ENCODE results near the gene RNF17.
"Not testable (repeated sequence)": the region's sequence is repeated elsewhere in the genome, so short reads cannot be mapped to it uniquely, and the experiment has no call there.

RNF17 gene

DNA sequence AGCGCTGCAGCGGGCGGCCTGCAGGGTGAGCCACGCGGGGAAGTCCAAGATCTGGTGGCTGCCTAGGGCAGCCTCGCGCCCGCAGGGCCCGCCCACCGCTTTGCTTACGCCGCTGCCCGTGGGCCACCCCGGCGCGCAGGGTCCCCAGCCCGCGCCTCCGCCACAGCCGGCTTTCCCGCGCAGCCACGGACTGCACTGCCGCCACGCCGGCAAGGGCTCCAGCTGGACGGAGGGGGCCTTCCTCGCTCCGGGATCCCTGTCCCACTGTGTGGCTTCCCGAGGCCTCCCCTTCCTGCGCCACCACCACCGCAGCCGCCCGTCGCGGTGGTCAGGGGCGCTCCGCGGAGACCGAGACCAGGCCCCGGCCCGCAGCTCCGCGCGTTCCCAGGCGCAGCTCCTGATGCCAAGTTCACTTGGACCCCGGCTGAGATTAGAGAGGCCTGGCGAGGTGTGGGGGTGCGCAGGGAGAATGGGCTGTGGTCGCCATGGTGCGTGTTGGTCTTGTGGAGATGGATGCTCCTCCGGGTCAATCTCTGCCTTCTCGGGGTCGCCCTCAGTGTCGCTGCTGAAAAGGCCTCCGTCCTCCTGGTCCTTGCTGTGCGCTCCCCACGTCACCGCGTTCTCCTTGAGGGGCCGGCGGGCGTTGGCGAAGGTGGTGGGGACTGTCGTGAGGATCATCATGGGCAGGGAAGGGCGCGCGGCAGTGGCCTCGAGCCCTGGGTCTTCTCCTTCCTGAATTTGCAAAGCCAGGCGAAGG is 17.9 kb upstream of the RNF17 start:
- DNase-seq, result no peak

DNA sequence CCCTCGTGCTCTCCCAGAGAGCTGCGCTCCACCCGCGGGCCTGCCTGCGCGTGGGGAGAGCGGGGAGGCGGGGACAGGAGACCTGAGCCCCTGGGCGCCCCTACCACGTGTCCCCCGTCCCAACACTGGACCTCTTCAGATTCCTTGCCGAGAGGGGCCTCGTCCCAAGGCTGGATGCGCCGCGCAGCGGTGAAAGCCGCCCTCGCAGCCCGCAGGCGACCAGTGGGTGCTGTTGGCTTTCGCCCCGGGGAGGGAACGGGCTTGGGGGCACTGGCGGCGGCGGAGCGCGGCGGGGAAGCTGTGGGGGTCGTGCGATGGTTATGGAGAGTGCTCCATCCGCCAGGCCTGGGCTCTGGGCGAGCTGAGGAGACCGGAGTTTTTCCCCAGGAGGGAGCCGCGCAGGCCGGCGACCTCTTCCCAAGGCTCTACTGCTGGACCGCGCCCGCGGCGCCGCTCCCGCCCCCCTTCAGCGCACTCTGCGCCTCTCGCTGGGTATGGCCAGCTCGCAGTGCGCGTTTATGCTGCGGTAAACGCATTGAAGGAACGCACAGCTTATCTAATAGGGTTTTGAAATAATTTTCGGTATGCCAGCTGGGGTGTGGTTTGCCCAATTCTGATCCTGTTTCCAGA is 17.2 kb upstream of the RNF17 start:
- peak; percentile 5 for DNase-seq

DNA sequence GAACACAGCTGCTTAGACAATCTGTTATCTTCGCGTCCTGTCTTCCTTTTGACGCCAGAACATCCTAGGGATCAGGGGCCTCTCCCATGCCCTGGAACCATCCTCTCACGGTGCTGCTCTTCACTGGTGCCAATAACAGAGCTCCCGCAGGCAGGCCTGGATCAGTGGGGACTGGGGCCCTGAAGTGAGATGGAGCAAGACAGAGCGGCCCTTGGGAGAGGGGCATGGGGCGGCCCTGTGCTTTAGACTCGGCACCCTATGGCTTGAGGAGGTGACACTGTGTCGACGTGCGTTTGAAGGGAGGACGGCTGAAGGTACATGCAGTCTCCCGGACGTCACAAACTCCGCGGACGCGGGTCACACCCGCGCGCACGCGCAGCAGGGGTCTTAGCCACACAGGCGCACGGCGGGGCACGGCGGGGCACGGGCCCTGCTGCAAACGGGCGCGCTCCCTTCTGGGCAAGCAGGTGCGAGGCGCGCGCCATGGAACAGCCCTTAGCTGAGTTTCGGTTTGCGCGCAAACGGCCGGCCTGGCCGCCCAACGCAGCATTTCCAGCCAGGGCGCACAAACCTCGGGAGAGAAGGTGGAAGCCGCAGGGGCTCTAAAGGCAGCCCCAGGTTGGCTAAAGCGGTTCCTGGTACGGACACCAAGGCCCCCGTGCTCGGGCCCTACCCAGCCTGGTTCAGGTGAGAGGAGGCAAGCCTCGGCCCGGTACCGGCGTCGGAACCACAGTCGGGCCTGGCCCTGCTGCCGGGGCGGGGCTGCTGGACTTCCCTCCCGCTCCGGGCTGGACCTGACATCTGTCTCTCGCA is 16.5 kb upstream of the RNF17 start:
- DNase-seq, result no peak

DNA sequence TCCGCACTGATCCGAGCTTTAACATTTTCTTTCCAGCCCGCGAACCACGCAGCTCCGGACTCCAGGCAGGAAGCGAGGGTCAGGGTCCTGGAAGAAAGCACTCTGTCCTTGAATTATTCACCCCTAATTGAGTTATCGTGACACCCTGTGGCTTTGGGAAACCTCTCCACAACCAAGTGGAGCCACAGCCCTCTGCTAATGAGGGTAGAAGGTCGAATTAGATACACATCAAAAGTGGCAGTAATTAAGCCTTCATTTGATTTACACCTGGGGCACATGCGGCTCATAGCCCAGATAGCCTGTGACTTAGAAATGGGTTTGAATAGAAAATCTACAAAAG is 15.9 kb upstream of the RNF17 start:
- DNase-seq, result no peak

DNA sequence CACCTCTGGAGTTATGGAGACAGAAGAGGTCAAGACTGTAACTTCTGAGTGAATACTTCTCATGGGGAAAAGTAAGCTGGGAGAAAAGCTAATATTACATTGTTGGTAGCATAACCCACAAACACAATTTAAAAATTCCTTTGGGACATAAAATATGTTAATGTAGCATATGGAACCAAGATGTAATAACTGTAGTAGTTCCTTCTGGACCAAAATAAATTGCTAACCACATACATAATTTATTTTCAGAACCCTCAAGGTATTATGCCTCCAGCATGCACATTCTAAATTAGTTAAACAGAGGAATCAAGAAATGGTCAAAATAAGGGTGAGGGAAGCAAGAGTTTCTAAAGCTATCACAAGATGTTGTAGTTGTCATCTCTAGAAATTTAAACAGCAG is 4.8 kb upstream of the RNF17 start:
- no peak for DNase-seq

DNA sequence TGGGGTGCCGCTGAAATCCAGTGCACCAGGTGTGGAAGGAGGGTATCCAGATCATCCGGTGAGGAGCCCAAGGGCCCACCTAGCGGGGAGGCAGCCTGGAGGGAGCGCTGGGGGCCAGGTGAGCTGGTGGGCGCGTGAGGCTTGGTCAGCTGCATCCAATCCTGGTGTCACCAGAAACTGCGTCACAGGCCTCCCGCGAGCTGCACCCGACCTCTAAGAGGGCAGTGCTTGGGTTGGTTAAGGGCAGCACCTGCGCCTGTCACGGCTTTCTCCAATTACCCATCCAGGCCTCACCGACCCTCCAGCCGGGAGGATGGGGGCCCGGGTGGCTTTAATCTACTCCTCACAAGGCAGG is 284 bp downstream of the RNF17 start:
- DNase-seq, result no peak

DNA sequence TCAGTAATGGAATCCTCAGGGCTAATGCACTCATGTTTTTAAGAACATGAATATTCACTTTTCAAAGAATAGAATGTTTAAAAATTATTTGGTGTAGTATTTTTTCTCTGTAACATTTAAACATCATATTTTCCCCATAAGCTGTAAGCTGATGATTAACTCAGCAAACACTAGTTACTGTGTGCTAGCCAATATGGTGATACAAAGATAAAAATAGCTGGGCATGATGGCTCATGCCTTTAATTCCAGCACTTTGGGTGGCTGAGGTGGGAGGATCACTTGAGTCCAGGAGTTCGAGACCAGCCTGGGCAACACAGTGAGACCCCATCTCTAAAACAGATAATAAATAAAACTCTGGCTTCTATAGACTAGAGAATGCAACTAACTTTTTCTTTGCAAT is 13.2 kb downstream of the RNF17 start:
- no peak for DNase-seq

DNA sequence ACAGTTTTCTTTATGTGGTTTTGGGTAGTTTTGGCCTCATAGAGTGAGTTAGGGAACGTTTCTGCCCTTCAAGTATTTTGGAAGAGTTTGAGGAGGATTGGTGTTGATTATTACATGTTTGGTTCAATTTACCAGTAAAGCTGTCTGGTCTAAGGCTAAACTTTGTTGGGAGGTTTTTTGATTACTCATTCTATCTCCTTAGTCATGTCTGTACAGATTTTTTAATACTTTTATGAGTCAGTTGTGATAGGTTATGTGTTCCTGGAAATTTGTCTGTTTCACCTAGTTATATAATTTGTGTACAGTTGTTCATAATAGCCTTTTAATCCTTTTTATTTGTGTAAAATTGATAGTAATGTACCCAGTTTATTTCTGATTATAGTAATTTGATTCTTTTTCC is 20.4 kb downstream of the RNF17 start:
- DNase-seq, result no peak

DNA sequence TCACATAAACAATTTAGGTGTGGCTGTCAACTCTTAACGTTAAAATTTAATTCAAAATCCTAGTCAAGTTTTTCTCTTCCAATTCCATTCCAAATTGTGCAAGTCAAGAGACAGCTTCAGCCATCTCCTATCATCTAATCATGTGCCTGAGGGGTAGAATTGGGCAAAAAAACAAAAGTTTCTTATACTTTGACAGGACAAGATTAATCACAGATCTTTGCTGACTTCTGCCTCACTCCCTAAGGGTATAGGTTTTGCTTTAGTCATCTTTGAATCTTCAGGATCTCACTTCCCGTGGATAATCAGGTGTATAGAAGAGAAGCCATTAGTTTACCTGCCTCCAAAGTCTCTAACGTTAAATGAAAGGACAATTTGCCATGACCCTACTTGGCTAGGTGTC is 24.6 kb downstream of the RNF17 start:
- no peak for DNase-seq

DNA sequence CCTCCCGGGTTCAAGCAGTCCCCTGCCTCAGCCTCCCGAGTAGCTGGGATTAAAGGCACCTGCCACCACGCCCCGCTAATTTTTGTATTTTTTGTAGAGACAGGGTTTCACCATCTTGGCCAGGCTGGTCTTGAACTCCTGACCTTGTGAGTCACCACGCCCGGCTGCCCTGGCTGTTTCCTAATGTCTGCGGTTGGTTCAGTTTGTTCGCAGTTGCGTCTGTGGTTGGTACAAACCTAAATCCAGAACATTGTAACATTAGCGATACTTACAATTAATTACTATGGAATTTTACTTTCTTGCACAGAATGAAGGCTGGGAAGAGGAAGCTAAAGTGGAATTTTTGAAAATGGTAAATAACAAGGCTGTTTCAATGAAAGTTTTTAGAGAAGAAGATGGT is 38.1 kb downstream of the RNF17 start:
- DNase-seq, result no peak

DNA sequence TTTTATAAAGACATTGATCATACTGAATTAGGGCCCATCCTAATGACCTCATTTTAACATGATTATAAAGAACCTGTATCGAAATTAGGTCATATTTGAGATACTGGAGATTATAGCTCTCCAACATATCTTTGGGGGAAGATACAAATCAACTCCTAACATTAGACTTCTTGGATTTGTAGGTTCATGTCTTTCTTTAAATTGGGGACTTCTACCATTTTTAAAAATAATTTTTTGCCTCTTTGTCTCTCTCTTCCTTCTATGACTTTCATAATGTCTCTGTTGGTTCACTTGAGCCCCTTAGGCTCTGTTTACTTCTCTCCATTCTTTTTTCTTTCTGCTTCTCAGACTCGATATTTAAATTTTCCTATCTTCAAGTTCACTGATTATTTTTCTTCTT is 57.2 kb downstream of the RNF17 start:
- DNase-seq, result no peak

DNA sequence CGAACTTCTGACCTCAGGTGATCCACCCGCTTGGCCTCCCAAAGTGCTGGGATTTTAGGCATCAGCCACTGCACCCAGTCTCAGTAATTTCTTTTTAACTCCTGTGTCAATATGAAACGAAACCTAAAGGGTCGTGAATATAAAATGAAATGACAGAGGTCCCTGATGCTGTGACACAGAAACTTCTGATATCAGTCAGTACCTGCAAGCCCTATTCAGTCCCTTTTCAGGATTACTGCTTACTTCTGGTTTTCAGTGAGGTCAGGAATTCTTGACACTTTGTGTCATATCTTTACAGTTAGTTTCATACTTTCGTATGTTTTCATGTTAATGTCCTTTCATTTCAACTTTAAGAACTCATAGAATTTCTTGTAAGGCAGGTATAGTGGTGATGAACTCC is 58.7 kb downstream of the RNF17 start:
- no peak for DNase-seq

DNA sequence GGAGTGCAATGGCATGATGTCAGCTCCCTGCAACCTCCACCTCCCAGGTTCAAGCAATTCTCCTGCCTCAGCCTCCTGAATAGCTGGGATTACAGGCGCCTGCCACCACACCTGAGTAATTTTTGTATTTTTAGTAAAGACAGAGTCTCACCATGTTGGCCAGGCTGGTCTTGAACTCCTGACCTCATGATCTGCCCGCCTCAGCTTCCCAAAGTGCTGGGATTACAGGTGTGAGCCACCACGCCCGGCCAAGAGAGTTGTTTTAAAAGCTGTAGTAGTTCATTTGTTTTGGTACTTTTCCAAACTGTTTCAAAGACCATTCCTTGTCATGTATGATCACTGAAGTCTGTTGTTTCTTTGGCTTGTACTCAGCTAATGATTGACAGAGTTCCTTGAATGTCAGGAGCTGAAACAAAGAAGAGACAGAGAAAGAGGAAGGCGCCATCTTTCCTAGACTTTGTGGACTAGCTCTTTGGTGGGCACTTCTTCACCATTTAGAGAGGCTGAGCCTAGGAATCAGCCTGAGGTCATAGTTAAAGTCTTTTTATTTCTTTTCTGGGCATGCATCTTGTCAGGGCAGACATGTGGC is 59.2 kb downstream of the RNF17 start:
- DNase-seq, result not testable (repeated sequence)

DNA sequence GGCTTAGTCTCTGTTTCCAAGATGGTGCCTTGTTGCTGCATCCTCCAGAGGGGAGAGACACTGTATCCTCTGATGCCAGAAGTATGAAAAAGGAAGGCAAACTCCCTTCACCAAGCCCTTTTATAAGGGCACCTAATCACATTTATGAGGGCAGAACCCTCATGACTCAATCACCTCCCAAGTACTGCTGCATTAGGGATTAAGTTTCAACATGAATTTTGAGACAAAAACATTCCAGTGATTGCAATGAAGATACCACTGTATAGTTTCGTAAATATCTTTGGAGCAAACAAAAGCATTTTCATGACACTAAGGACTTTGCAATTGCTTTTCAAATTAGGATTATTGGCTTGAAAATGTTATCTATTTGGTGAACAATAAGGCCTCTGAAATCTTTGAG is 63.8 kb downstream of the RNF17 start:
- DNase-seq, result no peak

DNA sequence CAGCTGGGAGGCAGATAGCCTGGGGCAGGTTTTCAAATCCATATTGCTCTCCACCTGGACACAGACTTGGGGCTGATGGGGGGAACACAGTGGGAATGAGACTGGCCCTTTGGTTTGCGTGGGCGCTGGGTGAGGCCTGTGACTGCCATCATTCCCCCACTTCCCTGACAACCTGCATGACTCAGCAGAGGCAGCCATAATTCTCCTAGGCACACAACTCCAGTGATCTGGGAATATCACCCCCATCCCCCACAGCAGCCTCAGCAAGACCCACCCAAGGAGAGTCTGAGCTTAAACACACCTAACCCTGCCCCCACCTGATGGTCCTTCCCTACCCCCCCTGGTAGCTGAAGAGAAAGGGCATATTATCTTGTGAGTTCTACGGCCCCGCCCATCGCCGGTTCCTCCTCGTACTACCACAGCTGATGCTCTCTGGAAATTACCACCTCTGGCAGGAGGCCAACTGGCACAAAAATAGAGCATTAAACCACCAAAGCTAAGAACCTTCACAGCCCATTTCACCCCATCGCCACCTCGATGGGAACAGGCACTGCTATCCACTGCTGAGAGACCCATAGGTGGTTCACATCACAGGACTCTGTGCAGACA is 71.0 kb downstream of the RNF17 start:
- no peak for DNase-seq

DNA sequence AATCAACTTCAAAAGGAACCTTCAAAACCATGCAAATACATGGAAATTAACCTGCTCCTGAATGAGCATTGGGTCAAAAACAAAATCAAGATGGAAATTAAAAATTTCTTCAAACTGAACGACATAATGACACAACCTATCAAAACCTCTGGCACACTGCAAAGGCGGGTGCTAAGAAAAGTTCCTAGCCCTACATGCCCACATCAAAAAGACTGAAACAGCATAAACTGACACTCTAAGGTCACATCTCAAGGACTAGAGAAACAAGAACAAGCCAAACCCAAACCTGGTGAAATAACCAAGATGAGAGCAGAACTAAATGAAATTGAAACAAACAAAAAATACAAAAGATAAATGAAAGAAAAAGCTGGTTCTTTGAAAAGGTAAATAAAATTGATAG is 73.6 kb downstream of the RNF17 start:
- not testable (repeated sequence) for DNase-seq

DNA sequence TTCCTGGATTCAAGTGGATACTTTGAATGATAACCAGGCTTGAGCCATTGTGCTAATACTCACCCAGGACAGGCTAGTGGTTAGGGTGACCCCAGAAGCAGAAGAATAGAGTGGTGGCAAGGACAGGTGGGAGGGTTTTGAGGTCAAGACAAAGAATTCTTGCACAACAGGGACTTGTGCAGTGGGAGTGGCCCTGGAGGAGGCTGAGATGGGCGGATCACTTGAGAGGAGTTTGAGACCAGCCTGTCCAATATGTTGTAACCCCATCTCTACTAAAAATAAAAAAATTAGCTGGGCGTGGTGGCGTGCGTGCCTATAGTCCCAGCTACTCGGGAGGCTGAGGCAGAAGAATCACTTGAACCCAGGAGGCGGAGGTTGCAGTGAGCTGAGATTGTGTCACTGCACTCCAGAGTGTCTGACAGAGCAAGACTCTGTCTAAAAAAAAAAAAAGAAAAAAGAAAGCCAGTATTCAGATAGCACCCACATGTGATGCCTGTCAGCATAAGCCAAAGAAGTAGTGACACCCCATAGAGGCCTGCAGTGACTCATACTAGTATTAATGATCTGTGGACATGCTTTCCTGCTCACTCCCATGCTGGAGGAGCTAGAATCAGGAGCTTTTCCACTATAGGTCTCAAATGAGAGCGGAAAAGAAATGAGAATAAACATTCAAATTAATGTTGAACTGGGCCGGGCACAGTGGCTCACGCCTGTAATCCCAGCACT is 78.7 kb downstream of the RNF17 start:
- DNase-seq, result peak; percentile 10

DNA sequence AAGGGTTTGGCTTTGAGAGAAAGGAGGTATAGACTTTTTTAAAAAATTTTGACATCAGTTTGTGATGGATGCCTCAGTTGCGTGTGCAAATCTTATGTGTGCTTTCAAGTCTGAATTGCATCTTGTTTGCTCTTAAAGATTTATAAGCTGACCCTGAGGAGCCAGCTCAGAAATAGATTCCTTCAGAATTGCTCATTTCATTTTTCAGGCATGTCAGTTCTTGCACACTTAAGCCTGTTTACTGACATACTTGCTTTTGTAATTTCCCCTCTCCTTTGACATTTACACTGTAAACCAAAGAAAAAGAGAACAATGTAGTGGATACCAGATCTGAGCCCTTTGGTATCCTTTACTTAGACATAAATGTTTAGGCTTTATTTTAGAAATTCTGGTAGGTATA is 87.6 kb downstream of the RNF17 start:
- peak; percentile 73 for DNase-seq

DNA sequence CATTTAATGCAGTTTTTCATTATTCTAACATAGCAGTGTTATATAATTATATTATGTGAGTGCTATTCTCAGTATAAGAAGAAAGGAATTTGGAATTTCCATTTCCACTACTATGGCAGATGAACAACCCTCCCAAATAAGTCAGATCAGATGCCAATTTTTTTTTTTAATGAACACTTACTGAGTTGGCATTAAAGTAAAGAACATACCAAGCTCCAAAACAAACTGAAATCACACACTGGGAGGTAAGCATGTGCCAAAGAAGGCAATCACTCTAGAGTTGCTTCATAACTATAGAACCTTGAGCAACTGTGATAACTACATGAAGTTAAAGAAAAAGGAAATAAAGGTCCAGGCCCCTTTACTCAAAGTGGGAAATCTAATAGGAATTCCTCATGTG is 90.3 kb downstream of the RNF17 start:
- peak; percentile 24 for DNase-seq

DNA sequence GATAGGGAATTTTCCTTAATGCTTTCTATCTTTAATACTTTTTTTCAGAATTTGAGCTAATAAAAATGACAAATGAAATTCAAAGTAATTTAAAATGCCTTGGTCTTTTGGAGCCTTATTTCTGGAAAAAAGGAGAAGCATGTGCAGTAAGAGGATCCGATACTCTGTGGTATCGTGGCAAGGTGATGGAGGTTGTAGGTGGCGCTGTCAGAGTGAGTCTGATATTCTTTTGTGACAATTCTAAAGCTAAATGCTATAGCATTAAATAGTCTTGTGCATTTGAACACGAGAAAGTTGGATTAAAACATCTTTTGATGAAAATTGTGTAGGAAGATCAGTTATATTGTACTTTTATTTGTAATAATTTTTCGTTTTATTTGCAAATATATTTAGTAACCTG is 95.0 kb downstream of the RNF17 start:
- no peak for DNase-seq

DNA sequence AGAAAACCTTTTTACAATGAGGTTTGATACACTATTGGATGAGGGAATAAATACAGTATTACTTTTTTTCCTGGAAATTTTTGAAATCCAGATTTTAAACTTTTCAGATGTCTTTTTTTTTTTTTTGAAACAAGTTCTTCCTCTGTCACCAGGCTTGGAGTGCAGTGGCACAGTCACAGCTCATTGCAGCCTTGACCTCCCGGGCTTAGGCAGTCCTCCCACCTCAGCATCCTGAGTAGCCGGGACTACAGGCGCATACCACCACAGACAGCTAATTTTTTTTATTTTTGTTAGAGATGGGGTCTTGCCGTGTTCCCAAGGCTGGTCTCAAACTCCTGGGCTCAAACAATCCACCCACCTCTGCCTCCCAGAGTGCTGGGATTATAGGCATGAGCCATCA is 96.8 kb downstream of the RNF17 start:
- DNase-seq, result no peak

DNA sequence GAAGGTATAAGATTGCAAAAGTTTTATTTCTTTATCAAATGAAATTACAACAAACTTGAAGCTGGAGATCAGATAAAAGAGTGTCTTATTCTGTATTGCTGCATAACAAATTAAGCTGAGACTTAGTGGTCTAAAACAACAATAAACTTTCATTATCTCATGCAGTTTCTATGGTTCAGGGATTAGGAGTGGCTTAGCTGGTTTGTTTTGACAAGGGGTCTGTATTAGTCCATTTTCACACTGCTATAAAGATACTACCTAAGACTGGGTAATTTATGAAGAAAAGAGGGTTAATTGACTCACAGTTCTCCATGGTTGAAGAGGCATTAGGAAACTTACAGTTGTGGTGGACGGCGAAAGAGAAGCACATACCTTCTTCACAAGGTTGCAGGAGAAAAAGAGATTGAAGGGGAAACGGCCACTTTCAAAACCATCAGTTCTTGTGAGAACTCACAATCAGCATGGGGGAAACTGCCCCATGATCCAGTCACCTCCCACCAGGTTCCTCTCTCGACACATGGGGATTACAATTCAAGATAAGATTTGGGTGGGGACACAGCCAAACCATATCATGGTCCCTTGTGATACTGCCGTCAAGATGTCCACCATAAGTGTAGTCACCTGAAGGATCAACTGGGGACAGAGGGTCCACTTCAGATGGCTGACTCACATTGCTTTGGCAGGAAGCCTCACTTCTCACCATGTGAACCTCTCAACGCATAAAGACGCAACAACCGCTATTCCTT is 97.8 kb downstream of the RNF17 start:
- DNase-seq, result no peak
